K562 (cell line): Measurements from ENCODE around the gene ARHGAP26. TPM values are rescaled to one million over a fixed set of nuclear protein-coding genes. Genes with fewer than 3 reads are reported as not detected.

Experiments
- HMGXB4 ChIP-seq: sonication (generic); formaldehyde crosslinking; IDR thresholded peaks from 2 replicates; pipeline ENCODE4 v1.8.1; 2023; ENCODE audit warnings: mild to moderate bottlenecking, missing genetic modification reagents
- HNRNPLL ChIP-seq: fragments of 200-400 bp; formaldehyde crosslinking; IDR thresholded peaks from 2 replicates; pipeline ENCODE4 v1.6.1; 2017; ENCODE audit warnings: low read length, low read depth, mild to moderate bottlenecking; ENCODE audit not compliant: poor library complexity, severe bottlenecking
- KAT8 ChIP-seq: fragments of 450-650 bp; IDR thresholded peaks from 2 replicates; pipeline ENCODE4 v1.6.1; 2016; ENCODE audit warnings: low read depth, mild to moderate bottlenecking
- NEUROD1 ChIP-seq: fragments of 150-350 bp; IDR thresholded peaks from 2 replicates; pipeline ENCODE4 v1.6.1; 2014; ENCODE audit warnings: borderline replicate concordance, low read length, low read depth; ENCODE audit not compliant: partially characterized antibody
- NR2C1 ChIP-seq, 2 experiments: fragments of 450-650 bp; IDR thresholded peaks; 2 replicates each; pipeline ENCODE4 v1.6.1; 2017; ENCODE audit warnings: mild to moderate bottlenecking in 2 of 2, antibody characterized with exemption in 1 of 2, inconsistent platforms in 1 of 2, missing compliant biosample characterization in 1 of 2, missing genetic modification characterization in 1 of 2
- ZBTB40 ChIP-seq, 2 experiments: fragments of 450-650 bp in 1 of 2; sonication (generic) in 1 of 2; formaldehyde crosslinking in 1 of 2; IDR thresholded peaks; 2 replicates each; pipeline versions ENCODE4 v1.7.1 to v1.9.0; 2016 to 2022; ENCODE audit warnings: inconsistent platforms in 1 of 2, mild to moderate bottlenecking in 1 of 2, missing genetic modification reagents in 1 of 2
- ZBTB5 ChIP-seq: fragments of 450-650 bp; IDR thresholded peaks from 2 replicates; pipeline ENCODE4 v1.6.1; 2017; ENCODE audit warnings: antibody characterized with exemption
- polyA plus RNA-seq, 8 experiments: library from polyadenylated mRNA; depleted of rRNA in 4 of 8; stranded (reverse) in 5 of 8; unstranded in 3 of 8; fragments of >200 nt; fragmentation: Nextera tagmentation in 2 of 8; fragmentation: Illumina TruSeq in 1 of 8; extraction: Ambion mirVana in 2 of 8; extraction: Trizol in 1 of 8; gene quantifications; 2 replicates each; pipeline versions ENCODE4 v1.2.1 to v1.2.3, GENCODE V29; 2011 to 2014; ENCODE audit warnings: inconsistent platforms in 1 of 8, missing spikeins in 1 of 8
- total RNA-seq, 7 experiments: library from RNA; depleted of rRNA in 6 of 7; stranded (reverse); fragments of >200 nt in 6 of 7; fragmentation: Illumina TruSeq in 2 of 7; extraction: Trizol in 2 of 7; gene quantifications; 2 replicates each; pipeline versions ENCODE4 v1.2.1 to v1.2.3, GENCODE V29; 2011 to 2021; ENCODE audit warnings: low replicate concordance in 1 of 7

ARHGAP26 gene
- total and polyA plus RNA-seq, 9 of the 15 experiments (the other 6 are each of a cell fraction or from before 2014, with no cell fraction given): 0.13 to 1.1 (median 0.55) TPM

GRCh38 chr5:142894315-142894714 is 124.1 kb downstream of the ARHGAP26 start (continued):
- TF ChIP-seq NR2C1 (IDR thresholded peaks at IDR 0.05) (no peak), NR2C1 (tag; IDR thresholded peaks at IDR 0.05) (no peak), ZBTB40 (IDR thresholded peaks at IDR 0.05) (no peak), ZBTB40 (CRISPR knock-in tag; IDR thresholded peaks at IDR 0.05) (no peak), ZBTB5 (no peak), HNRNPLL (no peak), HMGXB4 (CRISPR knock-in tag) (no peak), KAT8 (no peak), NEUROD1 (no peak)
